ENCODE data around the gene LMO1.

LMO1 gene

GRCh38 chr11:8228231-8228630 lies 35.4 kb downstream of the LMO1 start:
- no peak for DNase-seq (ENCODE audit: low read depth)
- no peak overlapping the region for H3K4me3 ChIP-seq (ENCODE audit: low read depth, low read length)
- TF ChIP-seq CTCF (IDR thresholded peaks at IDR 0.05; ENCODE audit: insufficient read depth, low read depth, low read length, missing control alignments): no peak

GRCh38 chr11:8227156-8228152 lies 36.2 kb downstream of the LMO1 start:
- no peak for DNase-seq (ENCODE audit: low read depth)
- no peak overlapping the region for H3K4me3 ChIP-seq (ENCODE audit: low read depth, low read length)
- no peak for TF ChIP-seq CTCF (IDR thresholded peaks at IDR 0.05; ENCODE audit: insufficient read depth, low read depth, low read length, missing control alignments)

GRCh38 chr11:8225589-8226036 lies 38.1 kb downstream of the LMO1 start:
- peak; percentile 73 for DNase-seq (ENCODE audit: low read depth)
- no peak overlapping the region for H3K4me3 ChIP-seq (ENCODE audit: low read depth, low read length)
- TF ChIP-seq CTCF (IDR thresholded peaks at IDR 0.05; ENCODE audit: insufficient read depth, low read depth, low read length, missing control alignments): peak; percentile 90

- no peak for TF ChIP-seq CTCF (IDR thresholded peaks at IDR 0.05; ENCODE audit: insufficient read depth, low read depth, low read length, missing control alignments)
- DNase-seq (ENCODE audit: low read depth): no peak
- H3K4me3 ChIP-seq (ENCODE audit: low read depth, low read length): no peak overlapping the region
Measured at GRCh38 chr11:8224711-8225110, 39.0 kb downstream of the LMO1 start.

- no peak for TF ChIP-seq CTCF (IDR thresholded peaks at IDR 0.05; ENCODE audit: insufficient read depth, low read depth, low read length, missing control alignments)
- no peak overlapping the region for H3K4me3 ChIP-seq (ENCODE audit: low read depth, low read length)
- DNase-seq (ENCODE audit: low read depth): no peak
Measured at GRCh38 chr11:8224161-8224591, 39.5 kb downstream of the LMO1 start.

- no peak for TF ChIP-seq CTCF (IDR thresholded peaks at IDR 0.05; ENCODE audit: insufficient read depth, low read depth, low read length, missing control alignments)
- no peak for DNase-seq (ENCODE audit: low read depth)
- H3K4me3 ChIP-seq (ENCODE audit: low read depth, low read length): no peak overlapping the region
Measured at GRCh38 chr11:8223513-8223900, 40.2 kb downstream of the LMO1 start.

All from GM12865 (cell line).